GM12878 (cell line): Measurements from ENCODE around the gene SLC13A4. TPM values are rescaled to one million over a fixed set of nuclear protein-coding genes. Genes with fewer than 3 reads are reported as not detected.

Source experiments
- ATAC-seq: fragments of 200-7000 bp; cut with Tn5 transposase; 3 replicates; pipeline ENCODE4 v1.9.1; 2020; ENCODE audit warnings: mild to moderate bottlenecking, moderate library complexity
- BruUV-seq: library from RNA; stranded (reverse); fragments of 400-500 nt; replicated peaks from 2 replicates; lab custom pipeline; 2021; lab: Mats Ljungman, UMichigan
- CTCF ChIA-PET: fragments of 300-600 bp; sonication (Branson Sonifier 250); formaldehyde crosslinking; extraction: SDS; loops from one replicate; lab custom pipeline; 2021; ENCODE audit warnings: inconsistent platforms; lab: Yijun Ruan, JAX
- POLR2A ChIA-PET: fragments of 350-600 bp; formaldehyde crosslinking; extraction: SDS; loops from one replicate; lab custom pipeline; 2021; ENCODE audit warnings: inconsistent platforms; lab: Charles Lee
- RAD21 ChIA-PET: fragments of 300-600 bp; sonication (Branson Sonifier 250); formaldehyde crosslinking; loops from one replicate; lab custom pipeline; 2023; ENCODE audit warnings: antibody characterized with exemption; ENCODE audit not compliant: unreplicated experiment; lab: Charles Lee
- SMC1A ChIA-PET: fragments of 300-600 bp; sonication (Branson Sonifier 250); formaldehyde crosslinking; loops from one replicate; lab custom pipeline; 2023; ENCODE audit not compliant: unreplicated experiment, uncharacterized antibody; lab: Charles Lee
- DNase-seq: peaks from one replicate; pipeline ENCODE4 v3.0.0-alpha.2; 2011; ENCODE audit warnings: low read depth, low spot score
- FAIRE-seq: peaks from 3 replicates; lab custom pipeline; 2011; peaks lifted over from hg19 to GRCh38; lab: Jason Lieb, UNC
- H2AFZ ChIP-seq: 2 replicates; pipeline ENCODE4 v1.6.0; 2011; ENCODE audit warnings: low read depth, low read length, control low read depth; ENCODE audit not compliant: control insufficient read depth
- H3K27ac ChIP-seq: 2 replicates; pipeline ENCODE4 v1.5.1; 2011; ENCODE audit warnings: control low read depth; ENCODE audit not compliant: control insufficient read depth, insufficient read depth
- H3K27me3 ChIP-seq, 2 experiments: replicated peaks in 1 of 2; 2 replicates each; pipeline versions ENCODE4 v1.6.0 to v1.6.1; 2011; ENCODE audit warnings: low read length in 1 of 2; ENCODE audit not compliant: control insufficient read depth in 2 of 2, insufficient read depth in 2 of 2
- H3K36me3 ChIP-seq, 2 experiments: 2 replicates each; pipeline ENCODE4 v1.5.1; 2011; ENCODE audit warnings: low read length in 1 of 2; ENCODE audit not compliant: control insufficient read depth in 2 of 2, insufficient read depth in 2 of 2
- H3K4me1 ChIP-seq: 2 replicates; pipeline ENCODE4 v1.6.1; 2011; ENCODE audit warnings: mild to moderate bottlenecking, low read length, moderate library complexity, mixed read lengths; ENCODE audit not compliant: control insufficient read depth, insufficient read depth
- H3K4me2 ChIP-seq: 2 replicates; pipeline ENCODE4 v1.6.0; 2011; ENCODE audit warnings: control low read depth; ENCODE audit not compliant: control insufficient read depth, insufficient read depth
- H3K4me3 ChIP-seq: fragments of 200-600 bp; sonication (generic); 2 replicates; pipeline ENCODE4 v1.5.1; 2016
- H3K79me2 ChIP-seq: 2 replicates; pipeline ENCODE4 v1.6.0; 2011; ENCODE audit warnings: low read length; ENCODE audit not compliant: control insufficient read depth, insufficient read depth
- H3K9ac ChIP-seq: 2 replicates; pipeline ENCODE4 v1.8.0; 2011; ENCODE audit warnings: low read length, control low read depth, mixed read lengths; ENCODE audit not compliant: control insufficient read depth, insufficient read depth
- H3K9me3 ChIP-seq: replicated peaks from 3 replicates; pipeline ENCODE4 v1.5.1; 2011; ENCODE audit warnings: mild to moderate bottlenecking, low read length; ENCODE audit not compliant: control insufficient read depth, insufficient read depth
- H4K20me1 ChIP-seq: 2 replicates; pipeline ENCODE4 v1.6.0; 2011; ENCODE audit not compliant: control insufficient read depth, insufficient read depth
- BCL11A ChIP-seq: IDR thresholded peaks from 2 replicates; pipeline ENCODE4 v1.6.1; 2011; ENCODE audit warnings: low read depth, low read length
- BMI1 ChIP-seq: fragments of 450-650 bp; IDR thresholded peaks from 2 replicates; pipeline ENCODE4 v1.6.1; 2016; ENCODE audit warnings: mild to moderate bottlenecking, moderate library complexity, borderline replicate concordance
- CHD4 ChIP-seq: fragments of 200-600 bp; sonication (generic); IDR thresholded peaks from 2 replicates; pipeline ENCODE4 v1.6.1; 2016; ENCODE audit warnings: mild to moderate bottlenecking
- EGR1 ChIP-seq, 2 experiments: IDR thresholded peaks; 1 replicate in 1 of 2; 2 replicates in 1 of 2; pipeline ENCODE4 v1.6.1; 2011 to 2012; ENCODE audit warnings: low read depth in 2 of 2, low read length in 2 of 2, borderline replicate concordance in 1 of 2, mild to moderate bottlenecking in 1 of 2, moderate library complexity in 1 of 2
- HDAC2 ChIP-seq: fragments of 200-600 bp; sonication (generic); IDR thresholded peaks from 2 replicates; pipeline ENCODE4 v1.6.1; 2017
- NR2C2 ChIP-seq: IDR thresholded peaks from 2 replicates; pipeline ENCODE4 v1.6.1; 2011; ENCODE audit warnings: borderline replicate concordance, low read depth; ENCODE audit not compliant: control insufficient read depth, insufficient read length
- ZBED1 ChIP-seq: IDR thresholded peaks from 2 replicates; pipeline ENCODE4 v1.6.1; 2016; ENCODE audit warnings: borderline replicate concordance
- WGBS: methylation state at CpG from one replicate; pipeline ENCODE4 v1.1.6; 2016; ENCODE audit warnings: low lambda C conversion rate; ENCODE audit not compliant: insufficient replicate concordance, insufficient coverage; ENCODE audit errors: missing lambda C conversion rate; 5-methylcytosine and 5-hydroxymethylcytosine counted together
- in situ Hi-C: fragments of 300-500 bp; cut with MboI; formaldehyde crosslinking; loops from 9 replicates; pipeline ENCODE4 v1.14.3; 2018; ENCODE audit warnings: mixed read lengths
- intact Hi-C: fragments of 100-400 bp; cut with micrococcal nuclease; formaldehyde crosslinking; loops from one replicate; pipeline ENCODE4 v1.14.2; 2022; ENCODE audit not compliant: unreplicated experiment
- polyA plus RNA-seq, 11 experiments: library from polyadenylated mRNA; depleted of rRNA in 4 of 11; unstranded in 6 of 11; stranded (reverse) in 5 of 11; fragments of >200 nt; fragmentation: Nextera tagmentation in 4 of 11; fragmentation: Illumina TruSeq in 1 of 11; extraction: Ambion mirVana in 4 of 11; extraction: Trizol in 1 of 11; gene quantifications; 1 replicate in 1 of 11; 2 replicates in 10 of 11; pipeline versions ENCODE4 v1.2.1 to v1.2.3, GENCODE V29; 2011 to 2016; ENCODE audit warnings: inconsistent platforms in 2 of 11, missing spikeins in 2 of 11, low read depth in 1 of 11
- total RNA-seq, 4 experiments: library from RNA; depleted of rRNA in 3 of 4; stranded (reverse); fragments of >200 nt in 3 of 4; fragmentation: Illumina TruSeq in 1 of 4; extraction: Trizol in 1 of 4; gene quantifications; 2 replicates each; pipeline versions ENCODE4 v1.2.1 to v1.2.3, GENCODE V29; 2013 to 2021
- TF ChIP-seq, protein P1 (sequence below): IDR thresholded peaks from 2 replicates; pipeline ENCODE4 v1.6.1; 2011; ENCODE audit warnings: borderline replicate concordance, low read depth, mild to moderate bottlenecking, moderate library complexity, mixed read lengths, low read length; ENCODE audit not compliant: insufficient read depth; ENCODE audit errors: extremely low read length

SLC13A4 gene
- total and polyA plus RNA-seq, 10 of the 15 experiments (the other 5 are each of a cell fraction or from before 2014, with no cell fraction given), result 0.14 to 0.23 (median 0.20) TPM; not detected in 7

DNA sequence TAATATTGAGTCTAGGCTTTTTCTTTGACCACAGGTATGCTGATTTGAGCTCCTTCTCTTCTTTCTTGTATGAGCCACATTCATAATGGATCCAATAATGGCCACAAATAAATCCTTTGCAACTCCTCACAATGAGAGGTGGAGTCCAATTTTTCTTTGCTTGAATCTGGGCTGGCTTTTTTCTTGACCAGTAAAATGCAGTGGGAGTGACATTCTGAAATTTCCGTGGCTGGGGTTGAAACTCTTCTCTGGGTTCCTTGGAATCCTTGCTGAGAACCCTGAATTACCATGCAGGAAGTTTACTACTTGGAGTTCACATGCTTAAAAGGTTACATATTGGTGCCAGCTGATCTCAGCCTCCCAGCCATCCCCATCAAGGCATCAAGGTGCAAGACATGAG is 43.1 kb upstream of the SLC13A4 start:
- Histone ChIP-seq H4K20me1 (no peaks in the 10 kb centered on the region), H3K79me2 (no peaks in the 10 kb centered on the region), H3K4me2 (no peak overlapping the region), H3K9me3 (no peaks in the 10 kb centered on the region), H3K4me1 (no peaks in the 10 kb centered on the region), H3K36me3 (no peaks in the 10 kb centered on the region), H2AFZ (no peak overlapping the region), H3K4me3 (no peak overlapping the region), H3K9ac (no peak overlapping the region), H3K27me3 (no peaks in the 10 kb centered on the region; a peak in 1 of 4 replicates), H3K27ac (no peak overlapping the region)
- ATAC-seq (no peak), DNase-seq (no peak), FAIRE-seq (no peak)
- in situ Hi-C loops (no loop called here), intact Hi-C loops (no loop called here)
- POLR2A ChIA-PET, result no interaction called here
- RAD21 ChIA-PET, result no interaction called here
- no peak for TF ChIP-seq EGR1 (IDR thresholded peaks at IDR 0.05; ENCODE audit: borderline replicate concordance in 1 of 2, low read depth in 2 of 2, low read length in 2 of 2)
- no peak for TF ChIP-seq BMI1
- TF ChIP-seq NR2C2, result no peak
- no peak for TF ChIP-seq BCL11A
- TF ChIP-seq ZBED1, result no peak
- TF ChIP-seq HDAC2, result no peak
- 0% methylated on average over 1 of the region's 1 CpG for WGBS
- CTCF ChIA-PET, result interaction anchor here (0.5 kb wide), 1 partner anchor 21 kb away, joined by 3 read pairs; no protein-coding TSS in a partner anchor
- SMC1A ChIA-PET, result no interaction called here
- BruUV-seq, result no TSS peak

DNA sequence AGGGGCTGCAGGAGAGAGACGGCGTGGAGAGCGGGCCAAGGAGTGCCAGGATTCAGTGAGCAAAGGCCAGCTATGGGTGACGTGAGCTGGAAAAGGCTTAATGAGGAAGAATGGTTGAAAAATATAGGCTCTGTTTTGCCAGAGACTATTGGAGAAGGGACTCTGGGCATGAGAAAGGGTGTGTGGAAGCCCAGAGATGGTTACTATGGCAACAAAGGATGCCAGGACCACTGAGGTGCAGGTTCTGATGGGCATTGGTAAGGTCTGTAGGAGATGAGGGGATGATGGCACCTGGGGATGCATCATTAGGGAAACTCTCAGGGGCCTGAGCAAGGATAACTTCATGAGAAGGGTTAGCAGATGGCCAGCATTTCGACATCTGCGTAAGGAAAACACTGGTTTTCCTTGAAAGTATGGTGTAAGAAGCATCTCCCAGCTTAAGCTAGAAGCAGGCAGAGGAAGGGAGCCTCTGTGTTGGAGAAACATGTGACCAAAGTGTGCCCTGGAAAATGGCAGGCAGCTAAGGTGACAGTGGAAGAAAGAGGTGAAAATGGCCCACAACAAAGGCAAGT is 42.2 kb upstream of the SLC13A4 start:
- in situ Hi-C loops (no loop called here), intact Hi-C loops (no loop called here)
- no peaks in the 10 kb centered on the region; a peak in 1 of 4 replicates for H3K27me3 ChIP-seq
- H3K9me3 ChIP-seq, result no peaks in the 10 kb centered on the region
- ChIA-PET POLR2A (no interaction called here), SMC1A (no interaction called here), RAD21 (no interaction called here), CTCF (interaction anchor here (0.5 kb wide), 1 partner anchor 20 kb away, joined by 3 read pairs; no protein-coding TSS in a partner anchor)
- ATAC-seq (no peak), FAIRE-seq (no peak), DNase-seq (no peak)
- no TSS peak for BruUV-seq
- H2AFZ ChIP-seq, result no peak overlapping the region
- no peak overlapping the region for H3K27ac ChIP-seq
- WGBS, result 59% methylated on average over 6 of the region's 6 CpGs
- H4K20me1 ChIP-seq, result no peaks in the 10 kb centered on the region
- TF ChIP-seq CHD4, result no peak
- TF ChIP-seq, protein P1, sequence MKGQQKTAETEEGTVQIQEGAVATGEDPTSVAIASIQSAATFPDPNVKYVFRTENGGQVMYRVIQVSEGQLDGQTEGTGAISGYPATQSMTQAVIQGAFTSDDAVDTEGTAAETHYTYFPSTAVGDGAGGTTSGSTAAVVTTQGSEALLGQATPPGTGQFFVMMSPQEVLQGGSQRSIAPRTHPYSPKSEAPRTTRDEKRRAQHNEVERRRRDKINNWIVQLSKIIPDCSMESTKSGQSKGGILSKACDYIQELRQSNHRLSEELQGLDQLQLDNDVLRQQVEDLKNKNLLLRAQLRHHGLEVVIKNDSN, result no peak
- no peaks in the 10 kb centered on the region for H3K4me1 ChIP-seq
- H3K79me2 ChIP-seq, result no peaks in the 10 kb centered on the region
- no peak overlapping the region for H3K4me3 ChIP-seq
- H3K36me3 ChIP-seq, result no peaks in the 10 kb centered on the region
- H3K4me2 ChIP-seq, result no peak overlapping the region
- no peak overlapping the region for H3K9ac ChIP-seq
